GM18526 (cell line): Measurements from ENCODE around the gene EZH1.

ENCODE experiments used
- POLR2A ChIP-seq: IDR thresholded peaks from 3 replicates; pipeline ENCODE4 v1.6.1; 2011; ENCODE audit not compliant: insufficient read length; ENCODE audit errors: extremely low read depth

EZH1 gene

DNA sequence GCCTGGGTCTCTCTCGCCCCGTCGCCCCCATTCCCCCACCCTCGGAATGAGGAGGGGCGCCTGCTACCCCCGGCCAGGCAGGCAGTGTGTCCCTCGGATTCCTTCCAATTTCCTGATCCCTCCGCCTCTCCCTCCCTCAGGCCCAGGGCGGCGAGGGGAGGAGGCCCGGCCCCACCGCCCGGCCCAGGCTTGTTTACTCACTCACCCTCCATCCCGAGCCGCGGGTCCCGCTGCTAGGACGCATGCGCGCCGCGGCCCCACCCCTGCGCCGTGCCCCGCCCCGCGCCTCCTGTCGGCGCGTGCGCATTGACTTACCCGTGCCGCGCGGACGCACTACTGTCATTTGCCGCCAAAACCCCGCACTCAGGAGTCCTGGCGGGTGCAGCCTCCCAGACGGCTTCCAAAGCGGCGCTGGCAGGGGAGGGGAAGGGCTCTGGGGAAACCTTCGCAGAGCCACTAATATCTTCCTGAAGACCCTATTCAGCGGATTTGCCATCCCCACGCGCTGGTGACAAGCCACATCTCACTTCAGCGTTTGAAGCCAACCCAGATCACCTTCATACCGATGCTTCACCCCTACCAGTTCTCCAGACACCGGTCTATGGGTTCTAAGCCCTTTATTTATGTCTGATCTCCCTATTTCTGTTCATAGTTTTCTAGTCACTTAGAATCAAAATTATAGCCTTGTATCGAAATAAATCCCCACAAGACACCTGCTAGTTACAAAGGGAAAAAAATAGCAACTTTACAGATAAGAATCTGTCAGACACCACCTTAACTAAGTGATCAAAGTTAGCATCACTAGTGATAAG lies at the start of gene EZH1:
TSS of gene EZH1 (minus strand) at position 235 of the 812 bp plus-strand sequence. CDS start 16,099 bp downstream, outside the sequence.
- peak; percentile 69 for TF ChIP-seq POLR2A

GRCh38 chr17:42792545-42792944 lies 47.7 kb upstream of the EZH1 start:
- TF ChIP-seq POLR2A = no peak

GRCh38 chr17:42791948-42792347 lies 47.1 kb upstream of the EZH1 start:
- no peak for TF ChIP-seq POLR2A

GRCh38 chr17:42787266-42787665 lies 42.4 kb upstream of the EZH1 start:
- TF ChIP-seq POLR2A = no peak

- TF ChIP-seq POLR2A = no peak
Measured at GRCh38 chr17:42784811-42785592, 40.2 kb upstream of the EZH1 start.

GRCh38 chr17:42784409-42784808 lies 39.6 kb upstream of the EZH1 start:
- TF ChIP-seq POLR2A = no peak

GRCh38 chr17:42783791-42784138 lies 38.9 kb upstream of the EZH1 start:
- TF ChIP-seq POLR2A = no peak

DNA sequence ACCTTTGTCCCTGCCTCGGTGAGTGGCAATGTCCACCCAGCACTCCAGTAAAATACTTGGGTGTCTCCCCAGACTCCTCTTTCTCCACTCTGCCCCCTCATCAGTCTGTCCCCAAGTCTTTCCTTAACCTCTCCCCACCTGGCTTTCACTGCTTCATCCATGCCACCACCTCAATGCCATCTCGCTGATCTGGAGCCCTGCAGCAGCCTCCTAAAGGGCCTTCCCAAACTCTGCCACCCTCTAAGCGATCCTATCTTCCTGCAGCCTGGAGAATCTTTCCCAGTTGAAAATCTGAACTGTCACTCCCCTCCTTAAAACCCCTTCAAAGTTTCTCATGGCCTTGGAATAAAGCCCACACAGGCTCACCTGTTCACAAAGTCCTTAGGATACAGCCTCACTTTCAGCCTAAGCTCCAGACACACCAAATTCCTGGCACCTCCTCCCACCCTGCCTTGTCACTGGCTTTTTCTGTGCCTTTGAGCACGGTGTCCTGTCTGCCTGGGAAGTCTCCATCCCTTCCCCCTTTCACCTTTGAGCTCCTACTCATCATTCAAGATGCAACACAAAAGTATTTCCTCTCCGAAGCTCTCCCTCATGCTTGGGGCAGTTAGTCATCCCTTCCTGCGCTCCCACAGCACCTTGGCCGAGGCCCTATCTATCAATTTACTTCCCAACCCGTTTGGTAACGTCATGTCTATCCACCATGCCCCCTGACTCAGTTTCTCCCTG lies 38.4 kb upstream of the EZH1 start:
- no peak for TF ChIP-seq POLR2A

DNA sequence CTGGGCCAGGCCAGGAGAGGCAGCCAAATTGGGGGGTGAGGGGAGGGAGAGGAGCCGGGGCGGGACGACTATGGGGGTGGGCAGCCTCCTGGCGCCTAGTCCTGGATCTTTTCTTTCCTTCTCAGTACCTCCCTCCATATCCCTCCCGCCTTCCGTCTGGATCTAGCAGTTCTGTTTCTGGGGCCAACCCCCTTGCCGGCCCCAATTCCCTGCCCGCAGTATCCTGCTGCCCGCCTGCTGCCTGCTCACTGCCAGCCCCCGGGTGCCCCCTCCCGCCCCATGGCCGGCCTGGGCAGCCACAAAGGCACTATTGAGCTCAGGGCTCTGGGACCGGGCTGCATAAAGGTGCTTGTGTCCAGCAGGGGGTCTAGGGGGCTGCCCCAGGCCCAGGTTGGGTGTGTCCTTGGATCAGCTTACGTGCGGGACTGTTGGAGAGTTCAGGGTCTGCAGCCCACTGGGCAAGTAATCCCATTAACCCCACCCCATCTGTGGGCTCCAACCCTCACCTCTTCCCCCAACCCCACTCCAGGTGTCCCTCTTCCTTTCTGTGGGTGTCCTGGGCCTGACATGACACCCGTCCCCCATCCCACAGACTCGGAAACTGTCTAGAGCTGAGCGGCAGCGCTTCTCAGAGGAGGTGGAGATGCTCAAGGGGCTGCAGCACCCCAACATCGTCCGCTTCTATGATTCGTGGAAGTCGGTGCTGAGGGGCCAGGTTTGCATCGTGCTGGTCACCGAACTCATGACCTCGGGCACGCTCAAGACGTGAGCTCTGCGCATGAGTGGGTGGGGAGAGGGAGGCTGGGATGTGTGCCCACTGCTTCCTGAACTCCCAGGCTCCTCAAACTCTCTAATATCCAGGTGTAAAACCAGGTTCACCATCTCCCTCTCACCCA lies 37.6 kb upstream of the EZH1 start:
- no peak for TF ChIP-seq POLR2A

- TF ChIP-seq POLR2A = no peak
Measured at GRCh38 chr17:42781639-42782165, 36.9 kb upstream of the EZH1 start.

GRCh38 chr17:42780851-42781638 lies 36.2 kb upstream of the EZH1 start:
- no peak for TF ChIP-seq POLR2A

DNA sequence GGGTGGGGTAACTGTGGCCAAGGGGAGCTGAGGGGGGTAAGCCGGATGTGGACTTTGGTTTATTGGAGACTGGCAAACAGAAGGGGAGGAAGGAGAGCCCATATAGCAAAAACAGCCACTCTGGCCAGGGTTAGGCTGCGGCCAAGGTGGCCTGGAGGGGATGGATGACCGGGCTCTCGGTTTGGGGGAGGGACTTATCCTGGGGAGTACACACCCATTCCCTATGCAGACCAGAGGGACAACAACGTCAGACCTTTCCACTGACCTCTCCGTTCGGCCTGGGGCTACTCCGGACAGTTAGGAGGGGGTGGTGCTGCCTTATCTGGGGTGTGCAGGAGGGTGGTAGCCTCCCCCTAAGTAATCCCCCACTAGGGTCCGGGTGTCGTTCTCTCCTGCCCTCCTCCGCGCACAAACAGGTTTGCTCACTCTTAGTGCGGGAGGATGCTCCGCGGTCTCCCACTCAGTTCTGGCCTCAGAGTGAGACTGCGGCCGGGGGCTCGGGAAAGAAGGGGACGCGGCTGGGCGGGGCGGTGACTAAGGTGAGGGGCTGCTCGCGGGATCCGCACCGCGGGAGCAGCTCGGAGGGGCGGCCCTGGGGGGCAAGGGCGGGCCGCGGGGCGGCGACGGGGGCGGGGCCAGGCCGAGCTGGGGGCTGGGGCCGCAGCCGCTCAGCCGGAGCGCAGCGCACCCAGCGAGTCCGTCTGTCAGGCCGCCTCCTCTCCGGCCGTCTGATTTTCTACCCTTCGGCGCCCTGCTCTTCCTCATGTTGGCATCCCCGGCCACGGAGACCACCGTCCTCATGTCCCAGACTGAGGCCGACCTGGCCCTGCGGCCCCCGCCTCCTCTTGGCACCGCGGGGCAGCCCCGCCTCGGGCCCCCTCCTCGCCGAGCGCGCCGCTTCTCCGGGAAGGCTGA lies 35.4 kb upstream of the EZH1 start, which contains the start of gene WNK4:
TSS of gene WNK4 (plus strand) at position 675 of the 915 bp plus-strand sequence. CDS start at position 764, 89 bp downstream.
- TF ChIP-seq POLR2A = no peak
